ENCODE measurements around the gene NUP210.

The NUP210 gene

DNA sequence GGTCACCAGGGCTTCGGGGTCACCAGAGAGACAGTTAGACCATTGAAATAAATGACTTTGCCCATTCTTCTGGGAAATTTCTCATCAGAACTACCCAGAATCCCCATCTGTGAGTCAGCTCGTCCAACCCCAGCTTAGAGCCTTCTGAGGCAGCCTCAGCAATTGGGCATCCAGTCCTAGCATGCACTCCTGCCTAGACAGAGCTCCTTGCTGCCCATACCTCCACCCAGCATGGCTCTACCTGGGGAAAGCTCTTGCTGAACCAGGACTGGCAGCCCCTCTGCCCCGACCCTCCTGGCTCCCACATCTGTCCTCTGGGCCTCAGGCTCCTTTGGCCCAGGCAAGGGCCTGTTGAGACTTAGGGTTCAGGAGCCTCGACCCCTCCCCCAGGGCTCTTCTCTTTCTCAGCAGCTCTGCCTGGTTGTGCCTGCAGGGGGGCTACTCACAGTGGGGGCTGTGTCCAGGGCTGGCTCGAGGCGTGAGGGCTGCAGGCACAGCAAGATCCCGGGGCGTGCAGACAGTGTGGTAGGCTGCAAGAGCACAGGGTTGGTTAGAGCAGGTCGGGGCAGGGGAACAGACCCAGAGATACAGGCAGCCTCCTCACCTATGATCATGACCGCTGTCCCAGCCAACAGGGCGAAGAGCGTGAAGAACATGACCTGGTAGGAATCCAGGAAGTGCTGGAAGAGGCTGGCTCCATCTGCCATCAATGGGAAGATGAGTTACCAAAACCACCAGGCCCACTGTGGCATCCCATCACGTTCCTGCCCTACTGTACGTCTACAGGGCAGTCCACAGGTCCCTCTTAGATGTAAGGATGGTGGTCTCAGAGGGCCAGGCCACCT is 101.3 kb downstream of the NUP210 start:
- no peak for DNase-seq

DNA sequence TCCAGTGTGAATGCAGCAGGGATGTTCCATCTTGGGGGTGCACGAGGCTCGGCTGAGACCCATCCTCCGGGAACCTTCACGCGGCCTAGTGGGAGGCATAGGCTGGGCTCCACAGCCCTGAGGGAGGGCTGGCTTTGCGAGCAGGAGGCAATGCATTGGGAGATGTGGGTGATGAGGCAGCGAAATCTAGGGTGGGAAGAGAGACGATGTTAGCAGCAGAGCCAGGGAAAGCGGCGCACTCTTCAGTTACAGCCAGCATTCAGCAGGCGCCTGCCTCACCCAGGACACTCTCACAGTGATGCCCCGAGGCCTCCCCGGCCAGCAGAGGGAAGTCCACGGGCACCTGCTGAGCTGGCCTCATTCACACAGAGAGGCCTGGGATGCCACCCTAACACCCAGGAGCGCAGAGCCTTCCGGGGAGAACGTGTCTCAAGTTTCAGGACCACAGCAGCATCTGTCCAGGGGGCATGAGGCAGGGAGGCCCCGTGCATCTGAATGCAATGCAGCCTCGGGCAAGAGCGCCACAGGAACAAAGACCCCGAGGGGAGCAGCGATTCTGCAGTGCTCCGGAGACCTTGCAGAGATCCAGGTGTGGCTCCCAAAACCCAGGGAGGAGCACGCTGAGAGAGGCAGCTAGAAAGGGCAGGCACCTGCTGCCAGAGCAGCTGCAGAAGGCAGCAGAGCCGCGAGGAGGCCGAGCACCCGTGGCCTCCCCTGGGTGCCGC is 102.4 kb downstream of the NUP210 start:
- DNase-seq = no peak

DNA sequence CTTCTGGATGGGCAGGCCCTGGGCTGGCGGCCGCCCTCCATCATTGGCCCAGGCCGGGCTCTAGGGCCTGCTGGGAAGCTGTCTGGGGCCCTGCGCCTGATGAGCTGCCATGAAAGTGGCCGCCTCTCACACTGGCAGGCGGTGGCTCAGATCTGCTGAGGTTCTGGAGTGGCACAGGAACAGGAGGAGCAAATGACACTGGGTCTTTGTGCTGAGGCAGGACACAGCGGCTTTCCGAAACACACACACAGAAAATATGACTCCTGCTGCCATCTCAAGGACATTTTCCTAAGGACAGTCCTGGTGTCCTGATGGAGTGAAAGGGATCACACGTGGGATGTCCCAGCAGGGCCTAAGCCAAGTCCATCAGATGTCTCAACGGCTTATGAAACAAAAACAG is 103.5 kb downstream of the NUP210 start:
- no peak for DNase-seq

DNA sequence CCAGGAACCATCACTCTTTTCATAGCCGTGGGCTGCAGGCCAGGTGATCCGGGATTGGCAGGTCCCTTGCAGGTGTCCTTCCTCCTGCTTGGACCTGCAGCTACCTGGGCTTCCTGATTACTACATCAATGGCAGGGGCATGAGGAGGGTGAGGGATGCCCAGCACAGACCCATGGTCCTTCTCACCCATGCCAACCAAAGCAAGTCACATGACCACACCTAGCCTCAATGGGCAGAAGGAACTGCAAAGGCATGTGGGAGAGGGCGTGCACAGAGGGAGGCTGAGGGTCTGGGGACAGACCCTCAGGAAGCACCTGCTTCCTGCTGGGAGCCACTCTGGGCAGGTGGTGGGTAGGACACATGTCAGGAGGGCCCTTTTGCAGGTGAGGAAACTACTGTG is 105.2 kb downstream of the NUP210 start:
- no peak for DNase-seq

DNA sequence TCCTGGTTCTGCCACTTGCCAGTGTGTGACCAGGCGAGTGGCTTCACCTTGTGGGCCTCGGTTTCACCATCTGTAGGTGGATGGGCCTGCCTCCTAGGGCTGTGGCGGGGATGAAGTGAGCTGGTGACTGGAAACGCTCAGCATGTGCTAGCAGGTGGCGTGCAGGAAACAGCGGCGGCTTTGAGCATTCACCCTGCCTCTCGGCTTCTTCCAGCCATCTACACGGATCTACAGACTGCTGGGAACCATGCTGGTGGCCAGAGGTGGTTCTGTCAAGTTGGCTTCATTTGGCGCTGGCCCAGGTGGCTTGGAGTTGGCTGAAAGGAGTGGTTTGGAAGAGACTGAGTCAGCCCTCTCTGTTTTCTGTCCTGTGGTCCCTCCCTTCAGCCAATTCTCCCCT is 106.3 kb downstream of the NUP210 start:
- DNase-seq = no peak

DNA sequence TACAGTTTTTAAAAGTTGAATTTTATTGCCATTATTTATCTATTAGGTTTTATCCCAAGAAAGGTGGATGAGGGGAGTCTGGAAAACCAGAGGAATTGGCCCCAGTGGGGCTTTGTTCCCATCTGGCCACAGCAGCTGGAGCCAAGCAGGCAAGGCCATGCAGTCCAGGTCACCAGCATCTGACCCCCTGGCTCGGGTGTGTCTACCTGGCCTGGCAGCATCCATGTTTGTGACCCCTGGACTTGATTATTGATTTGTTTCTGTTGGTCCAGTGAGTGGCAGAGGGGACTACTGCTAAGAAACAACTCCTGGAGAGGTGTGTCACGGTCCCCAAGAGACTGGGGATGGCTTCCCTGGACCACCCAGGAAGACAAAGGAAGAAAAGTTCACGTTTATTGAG is 111.1 kb downstream of the NUP210 start:
- DNase-seq = no peak

DNA sequence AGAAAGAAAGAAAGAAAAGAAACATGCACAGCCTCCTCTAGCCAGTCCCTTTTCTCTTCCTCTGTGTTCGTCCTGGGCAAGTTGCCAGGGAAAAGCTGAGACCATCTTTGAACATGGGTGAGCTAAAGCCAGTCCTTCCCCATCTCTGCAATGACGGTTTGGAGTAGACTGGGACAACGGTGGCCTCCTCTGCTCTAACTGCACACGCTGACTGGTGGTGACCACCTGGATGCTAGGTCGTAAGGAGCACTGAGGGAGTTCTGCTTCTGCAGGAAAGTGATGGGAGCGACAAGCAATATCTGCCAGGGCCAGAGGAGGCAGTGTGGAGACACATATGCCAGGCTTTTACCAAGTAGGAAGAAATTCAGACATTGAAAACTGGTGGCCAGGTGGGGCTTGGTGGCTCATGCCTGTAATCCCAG is 111.7 kb downstream of the NUP210 start:
- peak; percentile 6 for DNase-seq

DNA sequence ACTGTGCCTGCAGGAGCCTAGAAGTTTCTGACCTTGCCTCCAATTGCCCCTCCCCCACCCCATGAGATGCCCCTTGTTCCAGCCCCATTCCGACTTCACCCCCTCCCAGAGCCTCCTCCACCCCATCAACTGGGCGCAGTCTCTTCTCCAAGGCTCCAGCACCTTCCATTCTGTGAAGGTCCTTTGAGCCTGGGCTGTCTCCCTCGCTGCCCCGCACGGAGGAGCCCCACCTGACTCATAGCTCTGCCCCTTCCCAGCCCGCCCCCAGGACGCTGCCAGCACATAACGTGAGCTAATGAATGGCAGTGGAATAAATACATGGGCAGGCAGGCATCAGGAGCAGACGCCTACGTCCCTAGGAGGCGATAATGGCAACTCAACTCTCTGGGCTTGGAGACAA is 113.1 kb downstream of the NUP210 start:
- no peak for DNase-seq

DNA sequence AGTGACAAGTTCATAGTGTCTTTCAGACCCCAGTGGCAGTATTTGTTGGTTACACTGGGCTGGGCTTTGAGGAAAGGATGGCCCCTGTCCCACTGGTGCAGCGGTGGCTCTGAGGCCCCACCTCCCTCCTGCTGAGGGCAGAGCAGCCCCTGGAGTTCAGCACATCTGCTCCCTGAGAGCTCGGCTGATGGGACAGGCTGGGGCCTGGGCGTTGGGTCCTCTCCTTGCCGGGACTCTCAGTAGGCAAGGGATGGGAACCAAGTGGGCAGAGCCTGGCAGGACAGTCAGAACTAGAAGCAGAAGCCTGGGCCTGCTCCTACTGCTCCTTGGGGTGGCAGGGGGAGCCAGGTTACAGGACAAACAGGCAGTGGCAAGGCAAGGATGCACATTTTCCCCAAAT is 114.5 kb downstream of the NUP210 start:
- DNase-seq = no peak

DNA sequence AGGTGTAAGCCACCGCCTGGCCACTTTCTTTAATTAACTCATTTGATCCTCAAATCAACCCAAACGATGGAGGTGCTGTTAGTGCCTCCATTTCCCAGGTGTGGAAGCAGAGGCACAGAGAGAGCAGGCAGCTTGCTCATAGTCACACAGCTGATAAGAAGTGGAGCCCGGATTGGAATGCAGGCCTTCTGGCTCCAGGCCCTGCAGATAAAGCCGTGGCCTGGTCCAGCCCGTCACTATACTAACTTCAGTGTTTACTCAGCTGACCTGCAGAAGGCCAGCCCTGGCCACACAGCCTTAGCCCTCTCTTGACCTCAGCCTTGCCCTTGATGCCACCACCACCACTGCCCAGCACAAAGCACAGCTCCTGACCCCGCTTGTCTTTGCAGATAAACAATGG is 116.7 kb downstream of the NUP210 start:
- DNase-seq = no peak

DNA sequence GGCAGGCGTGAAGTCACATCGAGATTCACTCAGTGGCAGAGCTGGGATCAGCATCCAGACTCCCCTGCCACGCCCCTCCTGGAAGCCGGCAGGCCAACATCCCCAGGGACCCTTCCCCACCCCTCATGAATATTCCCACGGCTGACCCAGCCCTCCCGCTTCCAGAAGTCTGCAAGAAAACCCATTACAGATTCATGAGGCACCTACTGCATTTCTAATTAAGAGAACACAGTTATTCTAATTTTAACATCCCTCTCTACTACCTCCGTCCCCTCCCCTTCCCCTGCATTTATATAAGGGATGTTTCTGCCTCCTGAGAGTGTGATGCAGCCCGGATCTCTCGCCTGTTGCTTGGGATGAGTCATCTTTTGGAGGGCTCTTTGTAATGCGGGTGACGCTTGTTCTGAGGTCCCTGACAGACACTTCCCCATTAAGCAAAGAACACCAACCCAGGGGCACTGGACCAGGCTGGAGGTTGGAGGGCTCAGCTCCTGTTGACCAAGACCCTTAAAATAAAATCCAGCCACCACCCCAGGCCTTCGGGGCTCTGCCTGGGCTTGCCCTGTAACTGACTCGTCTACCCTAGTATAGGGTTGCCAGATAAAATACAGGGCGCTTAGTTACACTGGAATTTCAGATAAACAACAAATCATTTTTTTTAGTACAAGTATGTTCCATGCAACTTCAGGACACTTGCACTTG is 118.7 kb downstream of the NUP210 start:
- DNase-seq = no peak

DNA sequence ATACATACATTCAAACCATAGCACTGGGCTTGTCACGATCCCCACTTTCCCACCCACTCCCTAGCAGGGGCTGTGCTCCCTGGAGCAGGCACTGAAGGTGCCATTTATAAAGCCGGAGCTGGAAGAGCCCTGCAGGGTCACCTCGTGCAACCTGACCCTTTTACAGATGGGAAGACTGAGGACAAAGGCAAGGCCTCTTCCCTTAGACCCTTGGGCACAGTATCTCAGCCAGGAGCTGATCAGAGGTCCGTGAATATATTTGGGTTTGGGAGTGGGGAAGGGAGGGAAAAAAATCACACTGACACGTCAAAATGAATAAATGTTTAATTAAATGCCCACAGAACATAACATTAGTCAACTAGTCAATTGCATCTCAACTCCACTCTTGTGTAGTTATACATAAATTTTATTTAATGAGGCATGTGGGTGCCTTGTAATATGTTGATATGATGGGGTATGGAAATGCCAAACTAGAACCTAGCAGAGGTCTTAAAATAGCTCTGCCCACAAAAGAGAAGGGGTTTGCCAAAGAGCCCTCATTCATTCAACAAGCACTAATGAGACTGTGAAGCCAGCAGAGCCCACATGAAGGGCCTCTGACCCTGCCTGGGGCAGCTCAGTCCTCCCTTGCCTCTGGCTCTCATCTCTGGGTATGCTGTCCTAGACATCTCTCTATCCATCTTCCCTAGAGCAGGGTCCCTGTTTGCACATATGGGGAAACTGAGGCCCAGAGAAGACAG is 119.4 kb downstream of the NUP210 start:
- no peak for DNase-seq

DNA sequence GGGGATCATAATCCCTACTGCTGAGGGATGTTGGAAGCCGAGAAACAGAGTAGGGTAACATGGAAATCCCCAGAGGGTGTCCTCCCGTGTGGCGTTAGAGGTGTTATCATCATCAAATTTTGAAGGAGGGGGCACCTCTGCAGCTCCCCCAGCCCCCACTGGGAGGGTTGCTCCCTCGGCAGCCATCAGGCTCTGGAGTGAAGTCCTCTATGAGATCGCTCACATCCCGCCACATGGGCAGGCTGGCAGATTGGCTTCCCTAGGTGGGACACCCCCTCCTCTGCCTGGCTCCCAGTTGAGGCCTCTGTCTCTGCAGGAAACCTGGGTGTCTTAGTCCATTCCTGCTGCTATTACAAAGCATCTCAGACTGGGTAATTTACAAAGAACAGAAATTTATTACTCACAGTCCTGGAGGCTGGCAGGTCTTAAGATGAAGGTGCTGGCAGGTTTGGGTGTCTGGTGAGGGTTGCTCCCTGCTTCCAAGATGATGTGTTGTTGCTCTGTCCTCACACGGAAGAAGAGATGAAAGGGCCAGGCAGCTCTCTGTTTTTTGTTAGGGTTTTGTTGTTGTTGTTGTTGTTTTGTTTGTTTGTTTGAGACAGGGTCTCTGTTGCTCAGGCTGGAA is 120.5 kb downstream of the NUP210 start:
- DNase-seq = no peak

DNA sequence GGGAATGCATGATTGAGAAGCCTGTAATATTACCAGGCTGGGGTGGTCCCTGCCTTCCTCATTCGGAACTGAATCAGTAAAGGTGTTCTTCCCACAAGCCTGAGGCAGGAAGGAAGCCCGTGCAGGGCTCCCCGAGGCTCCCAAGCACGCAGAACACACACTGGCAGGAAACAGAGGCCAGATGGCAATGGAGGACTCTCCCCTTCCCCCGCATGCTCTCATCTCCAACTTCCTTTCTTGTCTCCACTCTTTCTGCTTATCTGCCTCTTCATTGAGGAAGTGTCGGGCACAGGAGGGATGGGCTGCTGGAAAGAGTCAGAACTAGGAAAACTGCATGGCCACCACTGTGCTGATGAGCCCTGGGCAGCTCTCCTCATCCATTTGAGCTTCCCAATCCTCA is 123.5 kb downstream of the NUP210 start:
- DNase-seq = no peak

DNA sequence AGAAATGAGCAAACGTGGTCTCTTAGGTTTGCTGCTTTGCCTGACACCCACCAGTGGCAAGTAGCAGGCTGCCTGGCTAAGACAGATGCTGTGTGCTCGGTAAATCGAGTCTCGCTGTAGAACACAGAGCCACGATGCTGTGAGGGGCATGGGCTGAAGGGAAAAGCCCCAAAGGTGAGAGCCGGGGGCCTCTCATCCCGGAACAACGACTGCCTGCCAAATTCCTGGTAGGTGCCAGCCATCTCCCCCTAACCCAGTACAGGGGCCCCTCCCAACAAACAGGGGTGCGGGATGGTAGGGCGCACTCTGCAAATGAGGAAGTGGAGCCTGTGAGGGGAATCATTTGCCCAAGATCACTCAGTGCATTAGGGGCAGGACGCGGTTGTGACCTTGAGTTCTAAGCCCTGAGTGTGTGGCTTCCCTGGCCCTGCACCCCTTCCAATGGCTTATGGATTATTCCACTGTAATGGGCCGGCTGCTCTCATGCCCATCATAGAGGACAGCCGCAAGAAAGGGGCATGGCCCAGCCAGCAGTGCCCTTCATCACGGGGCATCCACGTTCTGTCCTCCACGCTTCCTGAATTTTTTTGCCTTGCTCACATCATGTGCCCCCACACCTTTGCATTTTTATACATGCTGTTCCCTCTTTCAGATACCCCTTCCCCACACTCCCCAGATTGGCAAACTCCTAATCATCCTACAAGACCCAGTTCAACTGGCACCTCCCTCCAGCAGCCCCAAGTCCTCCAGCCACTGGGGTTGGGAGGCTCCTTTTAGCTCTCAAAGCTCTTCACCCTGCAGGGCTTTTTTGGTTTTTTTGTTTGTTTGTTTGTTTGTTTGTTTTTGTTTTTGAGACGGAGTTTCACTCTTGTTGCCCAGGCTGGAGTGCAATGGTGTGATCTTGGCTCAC is 125.4 kb downstream of the NUP210 start:
- DNase-seq = no peak

DNA sequence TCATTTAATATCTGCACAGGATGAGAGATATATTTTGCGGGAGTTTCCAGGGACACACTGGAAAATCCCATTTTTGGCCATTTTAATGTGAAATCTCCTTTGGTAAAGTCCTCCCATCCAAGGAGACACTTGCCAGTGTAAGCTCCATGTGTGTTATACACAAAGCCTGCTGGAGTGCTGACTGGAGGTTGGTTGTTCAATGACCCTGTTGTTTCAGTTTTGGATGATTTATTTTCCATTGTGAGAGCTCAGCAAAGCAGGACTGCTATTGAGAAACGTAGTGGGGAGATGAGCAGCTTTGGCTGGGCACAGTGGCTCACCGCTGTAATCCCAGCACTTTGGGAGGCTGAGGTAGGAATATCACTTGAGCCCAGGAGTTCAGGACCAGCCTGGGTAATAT is 127.7 kb downstream of the NUP210 start:
- no peak for DNase-seq

DNA sequence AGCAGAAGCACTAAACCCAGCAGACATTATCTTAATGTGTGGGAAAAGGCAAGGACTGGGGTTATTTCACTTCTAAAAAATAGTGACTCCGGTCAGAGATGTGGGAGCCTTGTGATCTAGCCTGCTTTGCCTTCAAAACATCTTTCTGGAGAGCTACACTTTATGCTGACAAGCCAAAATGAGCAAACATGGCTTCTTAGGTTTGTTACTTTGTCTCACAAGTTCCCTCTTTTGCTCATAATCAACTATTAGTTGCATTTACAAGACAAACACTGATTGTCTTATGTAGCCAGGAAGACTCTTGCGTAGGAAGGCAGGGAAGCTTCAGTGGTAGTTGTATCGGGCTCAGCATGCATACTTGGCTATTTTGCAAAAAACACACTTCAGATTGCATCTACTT is 129.2 kb downstream of the NUP210 start:
- DNase-seq = no peak

DNA sequence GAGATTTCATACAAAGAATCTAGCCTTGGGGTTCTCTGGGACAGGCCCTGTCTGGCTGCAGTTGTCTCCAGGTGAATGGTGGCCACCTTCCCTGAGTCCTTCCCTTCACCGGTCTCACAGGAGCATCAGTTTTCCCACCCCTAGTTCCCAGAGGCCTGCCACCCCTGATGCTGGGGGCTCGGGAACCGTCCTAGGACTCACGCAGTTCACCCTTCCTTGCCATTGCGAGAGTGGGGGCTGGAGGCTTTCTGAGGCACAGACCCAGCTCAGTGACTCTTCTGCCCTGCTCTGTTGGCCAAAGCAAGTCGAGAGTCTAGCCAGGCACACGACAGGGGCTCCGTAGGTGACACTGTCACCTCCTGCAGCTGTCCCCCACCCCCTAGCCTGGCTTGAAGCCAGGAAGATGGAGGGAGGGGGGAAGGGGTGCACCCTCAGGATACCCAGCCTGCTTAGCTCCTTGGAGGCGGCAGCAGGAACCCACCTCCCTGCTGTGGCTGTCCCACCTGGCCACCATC is 130.3 kb downstream of the NUP210 start:
- no peak for DNase-seq

DNA sequence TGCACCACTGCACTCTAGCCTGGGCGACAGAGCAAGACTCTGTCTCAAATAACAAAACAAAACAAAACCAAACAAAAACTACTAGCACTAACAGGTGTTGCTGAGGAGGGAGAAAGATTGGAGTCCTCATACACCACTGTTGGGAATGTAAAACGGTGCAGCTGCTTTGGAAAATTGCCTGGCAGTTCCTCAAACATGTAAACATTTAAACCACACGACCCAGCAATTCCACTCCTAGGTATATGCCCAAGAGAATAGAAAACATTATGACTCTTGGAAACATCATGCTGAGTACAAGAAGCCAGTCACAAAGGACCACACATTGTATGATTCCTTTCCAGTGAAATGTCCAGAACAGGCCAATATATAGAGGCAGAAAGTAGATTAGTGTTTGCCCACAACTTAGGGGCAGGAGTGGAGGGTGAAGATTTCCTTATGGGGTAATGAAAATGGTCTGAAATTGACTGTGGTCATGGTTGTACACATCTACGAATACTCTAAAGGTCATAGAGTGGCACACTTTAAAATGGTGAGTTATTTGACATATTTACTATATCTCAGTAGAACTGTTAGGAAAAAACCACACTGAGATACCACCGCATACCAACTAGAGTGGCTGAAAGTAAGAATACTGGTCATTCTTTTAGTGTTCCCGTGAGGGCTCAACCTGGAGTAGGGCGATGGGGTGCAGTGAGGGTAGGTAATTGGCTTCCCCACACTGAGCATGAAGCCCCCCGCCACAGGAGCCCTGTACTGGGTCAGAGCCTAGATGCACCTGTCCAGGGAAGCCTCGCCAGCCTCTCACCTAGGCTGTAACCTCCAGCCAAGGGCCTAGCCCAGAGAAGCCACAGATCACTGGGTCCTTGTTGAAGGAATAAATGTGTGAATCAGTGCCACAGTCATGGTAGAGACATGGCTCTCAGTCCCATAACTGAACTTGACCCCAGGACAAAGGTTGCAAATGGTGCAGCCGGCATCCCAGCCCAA is 131.1 kb downstream of the NUP210 start:
- DNase-seq = no peak

DNA sequence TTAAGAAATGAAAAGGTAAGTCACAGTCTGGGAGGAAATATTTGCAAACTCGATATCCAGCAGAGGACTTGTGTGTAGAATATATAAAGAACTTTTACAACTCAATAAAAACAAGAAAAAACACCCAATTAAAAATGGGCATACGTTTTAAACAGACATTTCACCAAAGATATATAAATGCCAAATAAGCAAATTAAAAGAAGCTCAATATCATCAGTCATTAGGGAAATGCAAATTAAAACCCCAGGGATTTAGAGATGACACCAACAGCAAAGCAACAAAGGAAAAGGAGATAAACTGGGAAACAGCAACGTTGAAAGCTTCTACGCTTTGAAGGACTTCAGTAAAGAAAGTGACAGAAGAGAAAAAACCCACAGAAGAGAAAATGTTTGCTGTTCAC is 132.3 kb downstream of the NUP210 start:
- DNase-seq = no peak

All from activated CD4-positive, alpha-beta T cell treated with anti-CD3 and anti-CD28 coated beads, Interleukin-2, amount 50 U/mL, for 1 hour (primary cell).